ENCODE measurements around the gene CDK4. TPM values are rescaled to one million over a fixed set of nuclear protein-coding genes. Genes with fewer than 3 reads are reported as not detected.

The CDK4 gene
- total and polyA plus RNA-seq, 2 of the 13 experiments (the other 11 are each of a cell fraction or from before 2014, with no cell fraction given): 191 to 209 TPM

DNA sequence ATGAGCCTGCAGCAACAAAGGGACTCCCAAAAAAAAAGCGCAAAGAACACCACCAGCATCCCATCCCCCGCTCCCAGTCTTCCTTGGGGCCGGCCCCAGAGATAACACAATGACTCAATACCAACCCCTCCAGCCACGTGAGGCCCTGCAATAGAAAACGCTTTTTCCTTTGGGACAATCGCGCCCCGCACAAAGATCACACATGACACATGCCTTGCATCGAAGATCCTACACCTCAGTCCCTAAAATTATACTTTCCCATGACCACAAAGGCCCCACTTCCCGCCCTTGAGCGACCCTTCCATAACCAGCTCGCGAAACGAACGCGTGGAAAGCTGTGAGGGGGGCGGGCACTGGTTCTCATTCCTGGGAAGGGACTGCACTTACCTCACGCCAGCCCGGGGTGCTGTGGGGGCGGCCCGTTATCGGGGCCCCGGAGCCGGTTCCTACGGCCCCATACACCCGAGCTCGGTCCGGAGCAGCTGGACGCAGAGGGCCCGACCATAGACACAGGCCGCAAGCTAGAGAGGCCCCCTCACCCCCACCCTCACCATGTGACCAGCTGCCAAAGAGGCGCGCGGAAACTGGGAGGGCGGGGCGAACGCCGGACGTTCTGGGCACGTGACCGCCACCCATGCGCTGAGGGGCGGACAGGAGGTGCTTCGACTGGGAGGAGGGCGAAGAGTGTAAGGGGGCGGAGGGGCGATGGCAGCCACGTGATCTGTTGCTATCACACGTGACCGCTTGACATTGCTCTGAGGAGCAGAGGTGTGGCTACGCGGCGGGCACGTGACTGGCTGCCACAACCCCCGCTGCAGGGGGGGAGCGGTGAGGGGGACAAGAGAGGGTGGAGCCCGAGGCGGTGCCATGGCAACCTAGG is at the start of gene CDK4 (continued):
- TF ChIP-seq TERF1 (CRISPR knock-in tag; IDR thresholded peaks at IDR 0.05) (no peak), ZNF224 (CRISPR knock-in tag; IDR thresholded peaks at IDR 0.05) (no peak), ATM (IDR thresholded peaks at IDR 0.05; ENCODE audit: borderline replicate concordance) (no peak), TEAD2 (CRISPR knock-in tag; IDR thresholded peaks at IDR 0.05) (no peak), SALL1 (CRISPR knock-in tag; IDR thresholded peaks at IDR 0.05) (peak; percentile 94), ZNF10 (CRISPR knock-in tag; IDR thresholded peaks at IDR 0.05; ENCODE audit: borderline replicate concordance, low read depth) (no peak), ATF7 (IDR thresholded peaks at IDR 0.05) (no peak), ATF7 (CRISPR knock-in tag; IDR thresholded peaks at IDR 0.05) (no peak), PHB2 (IDR thresholded peaks at IDR 0.05; ENCODE audit: partially characterized antibody) (no peak), FOXO1 (CRISPR knock-in tag; IDR thresholded peaks at IDR 0.05) (peak; percentile 65), NFRKB (IDR thresholded peaks at IDR 0.05) (no peak), NR2C2 (CRISPR knock-in tag; IDR thresholded peaks at IDR 0.05; ENCODE audit: borderline replicate concordance) (peak; percentile 83), ZNF441 (CRISPR knock-in tag; IDR thresholded peaks at IDR 0.05; ENCODE audit: borderline replicate concordance) (peak; percentile 91)
- TF ChIP-seq, protein P1, sequence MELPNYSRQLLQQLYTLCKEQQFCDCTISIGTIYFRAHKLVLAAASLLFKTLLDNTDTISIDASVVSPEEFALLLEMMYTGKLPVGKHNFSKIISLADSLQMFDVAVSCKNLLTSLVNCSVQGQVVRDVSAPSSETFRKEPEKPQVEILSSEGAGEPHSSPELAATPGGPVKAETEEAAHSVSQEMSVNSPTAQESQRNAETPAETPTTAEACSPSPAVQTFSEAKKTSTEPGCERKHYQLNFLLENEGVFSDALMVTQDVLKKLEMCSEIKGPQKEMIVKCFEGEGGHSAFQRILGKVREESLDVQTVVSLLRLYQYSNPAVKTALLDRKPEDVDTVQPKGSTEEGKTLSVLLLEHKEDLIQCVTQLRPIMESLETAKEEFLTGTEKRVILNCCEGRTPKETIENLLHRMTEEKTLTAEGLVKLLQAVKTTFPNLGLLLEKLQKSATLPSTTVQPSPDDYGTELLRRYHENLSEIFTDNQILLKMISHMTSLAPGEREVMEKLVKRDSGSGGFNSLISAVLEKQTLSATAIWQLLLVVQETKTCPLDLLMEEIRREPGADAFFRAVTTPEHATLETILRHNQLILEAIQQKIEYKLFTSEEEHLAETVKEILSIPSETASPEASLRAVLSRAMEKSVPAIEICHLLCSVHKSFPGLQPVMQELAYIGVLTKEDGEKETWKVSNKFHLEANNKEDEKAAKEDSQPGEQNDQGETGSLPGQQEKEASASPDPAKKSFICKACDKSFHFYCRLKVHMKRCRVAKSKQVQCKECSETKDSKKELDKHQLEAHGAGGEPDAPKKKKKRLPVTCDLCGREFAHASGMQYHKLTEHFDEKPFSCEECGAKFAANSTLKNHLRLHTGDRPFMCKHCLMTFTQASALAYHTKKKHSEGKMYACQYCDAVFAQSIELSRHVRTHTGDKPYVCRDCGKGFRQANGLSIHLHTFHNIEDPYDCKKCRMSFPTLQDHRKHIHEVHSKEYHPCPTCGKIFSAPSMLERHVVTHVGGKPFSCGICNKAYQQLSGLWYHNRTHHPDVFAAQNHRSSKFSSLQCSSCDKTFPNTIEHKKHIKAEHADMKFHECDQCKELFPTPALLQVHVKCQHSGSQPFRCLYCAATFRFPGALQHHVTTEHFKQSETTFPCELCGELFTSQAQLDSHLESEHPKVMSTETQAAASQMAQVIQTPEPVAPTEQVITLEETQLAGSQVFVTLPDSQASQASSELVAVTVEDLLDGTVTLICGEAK (IDR thresholded peaks at IDR 0.05): no peak
- TF ChIP-seq, protein P1 (CRISPR knock-in tag; IDR thresholded peaks at IDR 0.05): peak; percentile 73; the same call in 1 of the 2 replicates
- TF ChIP-seq, protein P2, sequence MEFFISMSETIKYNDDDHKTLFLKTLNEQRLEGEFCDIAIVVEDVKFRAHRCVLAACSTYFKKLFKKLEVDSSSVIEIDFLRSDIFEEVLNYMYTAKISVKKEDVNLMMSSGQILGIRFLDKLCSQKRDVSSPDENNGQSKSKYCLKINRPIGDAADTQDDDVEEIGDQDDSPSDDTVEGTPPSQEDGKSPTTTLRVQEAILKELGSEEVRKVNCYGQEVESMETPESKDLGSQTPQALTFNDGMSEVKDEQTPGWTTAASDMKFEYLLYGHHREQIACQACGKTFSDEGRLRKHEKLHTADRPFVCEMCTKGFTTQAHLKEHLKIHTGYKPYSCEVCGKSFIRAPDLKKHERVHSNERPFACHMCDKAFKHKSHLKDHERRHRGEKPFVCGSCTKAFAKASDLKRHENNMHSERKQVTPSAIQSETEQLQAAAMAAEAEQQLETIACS (CRISPR knock-in tag; IDR thresholded peaks at IDR 0.05): no peak
- TF ChIP-seq, protein P3, sequence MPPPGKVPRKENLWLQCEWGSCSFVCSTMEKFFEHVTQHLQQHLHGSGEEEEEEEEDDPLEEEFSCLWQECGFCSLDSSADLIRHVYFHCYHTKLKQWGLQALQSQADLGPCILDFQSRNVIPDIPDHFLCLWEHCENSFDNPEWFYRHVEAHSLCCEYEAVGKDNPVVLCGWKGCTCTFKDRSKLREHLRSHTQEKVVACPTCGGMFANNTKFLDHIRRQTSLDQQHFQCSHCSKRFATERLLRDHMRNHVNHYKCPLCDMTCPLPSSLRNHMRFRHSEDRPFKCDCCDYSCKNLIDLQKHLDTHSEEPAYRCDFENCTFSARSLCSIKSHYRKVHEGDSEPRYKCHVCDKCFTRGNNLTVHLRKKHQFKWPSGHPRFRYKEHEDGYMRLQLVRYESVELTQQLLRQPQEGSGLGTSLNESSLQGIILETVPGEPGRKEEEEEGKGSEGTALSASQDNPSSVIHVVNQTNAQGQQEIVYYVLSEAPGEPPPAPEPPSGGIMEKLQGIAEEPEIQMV (CRISPR knock-in tag; IDR thresholded peaks at IDR 0.05; ENCODE audit: low read depth): peak; percentile 70
